WERI-Rb-1 (cell line): ENCODE data around the gene TNFRSF1B.

Source experiments
- DNase-seq: peaks from one replicate; pipeline ENCODE4 v3.0.0-alpha.2; 2020
- H3K27ac ChIP-seq: fragments of 250-450 bp; sonication (Bioruptor Pico); 2 replicates; pipeline ENCODE4 v1.5.1; 2020; ENCODE audit warnings: mild to moderate bottlenecking, moderate library complexity
- H3K27me3 ChIP-seq: fragments of 250-450 bp; sonication (Bioruptor Pico); 2 replicates; pipeline ENCODE4 v1.5.1; 2021; ENCODE audit warnings: mild to moderate bottlenecking, low read depth, moderate library complexity; ENCODE audit not compliant: insufficient read depth, severe bottlenecking
- H3K36me3 ChIP-seq: fragments of 250-450 bp; sonication (Bioruptor Pico); 2 replicates; pipeline ENCODE4 v1.5.1; 2020; ENCODE audit warnings: mild to moderate bottlenecking, moderate library complexity
- H3K4me3 ChIP-seq: 2 replicates; pipeline ENCODE4 v1.5.1; 2011; ENCODE audit warnings: low read depth, mild to moderate bottlenecking, control low read depth, low read length
- H3K9me3 ChIP-seq: fragments of 250-450 bp; sonication (Bioruptor Pico); 2 replicates; pipeline ENCODE4 v1.5.1; 2021; ENCODE audit warnings: mild to moderate bottlenecking, moderate library complexity; ENCODE audit not compliant: severe bottlenecking
- TF ChIP-seq, protein P1 (sequence below): IDR thresholded peaks from 2 replicates; pipeline ENCODE4 v1.5.1; 2011; ENCODE audit warnings: low read depth, mild to moderate bottlenecking, control low read depth, inconsistent platforms, low read length

TNFRSF1B gene

DNA sequence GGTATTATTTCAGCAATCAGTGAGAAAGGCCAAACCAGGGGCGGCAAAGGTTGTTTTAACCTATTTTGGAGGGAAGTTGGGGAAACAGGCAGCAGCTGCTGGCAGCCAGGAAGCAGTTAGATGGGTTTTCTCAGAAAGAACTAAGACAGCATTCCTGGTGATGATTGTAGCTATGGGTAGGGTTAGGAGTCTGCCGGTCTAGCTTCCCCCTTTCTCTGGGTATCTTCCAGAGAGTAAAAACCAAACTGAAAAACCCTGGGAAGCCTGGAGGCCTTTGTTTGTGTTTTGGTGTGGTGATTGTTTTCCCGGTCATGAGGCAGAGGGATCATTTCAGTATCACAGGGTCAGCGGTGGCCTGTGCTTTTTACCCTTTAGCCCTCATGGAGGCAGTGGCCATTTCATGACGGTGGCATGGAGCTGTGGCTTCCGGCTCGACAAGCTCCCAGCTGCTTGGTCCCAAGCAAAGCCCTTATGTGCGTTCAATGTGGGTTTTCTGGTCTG is 19.5 kb upstream of the TNFRSF1B start:
- H3K36me3 ChIP-seq: no peaks in the 10 kb centered on the region
- H3K27ac ChIP-seq: no peak overlapping the region
- H3K9me3 ChIP-seq: no peaks in the 10 kb centered on the region
- H3K27me3 ChIP-seq: peaks cover 1% of the 10 kb centered on the region
- DNase-seq: no peak
- no peak overlapping the region for H3K4me3 ChIP-seq
- TF ChIP-seq, protein P1, sequence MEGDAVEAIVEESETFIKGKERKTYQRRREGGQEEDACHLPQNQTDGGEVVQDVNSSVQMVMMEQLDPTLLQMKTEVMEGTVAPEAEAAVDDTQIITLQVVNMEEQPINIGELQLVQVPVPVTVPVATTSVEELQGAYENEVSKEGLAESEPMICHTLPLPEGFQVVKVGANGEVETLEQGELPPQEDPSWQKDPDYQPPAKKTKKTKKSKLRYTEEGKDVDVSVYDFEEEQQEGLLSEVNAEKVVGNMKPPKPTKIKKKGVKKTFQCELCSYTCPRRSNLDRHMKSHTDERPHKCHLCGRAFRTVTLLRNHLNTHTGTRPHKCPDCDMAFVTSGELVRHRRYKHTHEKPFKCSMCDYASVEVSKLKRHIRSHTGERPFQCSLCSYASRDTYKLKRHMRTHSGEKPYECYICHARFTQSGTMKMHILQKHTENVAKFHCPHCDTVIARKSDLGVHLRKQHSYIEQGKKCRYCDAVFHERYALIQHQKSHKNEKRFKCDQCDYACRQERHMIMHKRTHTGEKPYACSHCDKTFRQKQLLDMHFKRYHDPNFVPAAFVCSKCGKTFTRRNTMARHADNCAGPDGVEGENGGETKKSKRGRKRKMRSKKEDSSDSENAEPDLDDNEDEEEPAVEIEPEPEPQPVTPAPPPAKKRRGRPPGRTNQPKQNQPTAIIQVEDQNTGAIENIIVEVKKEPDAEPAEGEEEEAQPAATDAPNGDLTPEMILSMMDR: no peak

DNA sequence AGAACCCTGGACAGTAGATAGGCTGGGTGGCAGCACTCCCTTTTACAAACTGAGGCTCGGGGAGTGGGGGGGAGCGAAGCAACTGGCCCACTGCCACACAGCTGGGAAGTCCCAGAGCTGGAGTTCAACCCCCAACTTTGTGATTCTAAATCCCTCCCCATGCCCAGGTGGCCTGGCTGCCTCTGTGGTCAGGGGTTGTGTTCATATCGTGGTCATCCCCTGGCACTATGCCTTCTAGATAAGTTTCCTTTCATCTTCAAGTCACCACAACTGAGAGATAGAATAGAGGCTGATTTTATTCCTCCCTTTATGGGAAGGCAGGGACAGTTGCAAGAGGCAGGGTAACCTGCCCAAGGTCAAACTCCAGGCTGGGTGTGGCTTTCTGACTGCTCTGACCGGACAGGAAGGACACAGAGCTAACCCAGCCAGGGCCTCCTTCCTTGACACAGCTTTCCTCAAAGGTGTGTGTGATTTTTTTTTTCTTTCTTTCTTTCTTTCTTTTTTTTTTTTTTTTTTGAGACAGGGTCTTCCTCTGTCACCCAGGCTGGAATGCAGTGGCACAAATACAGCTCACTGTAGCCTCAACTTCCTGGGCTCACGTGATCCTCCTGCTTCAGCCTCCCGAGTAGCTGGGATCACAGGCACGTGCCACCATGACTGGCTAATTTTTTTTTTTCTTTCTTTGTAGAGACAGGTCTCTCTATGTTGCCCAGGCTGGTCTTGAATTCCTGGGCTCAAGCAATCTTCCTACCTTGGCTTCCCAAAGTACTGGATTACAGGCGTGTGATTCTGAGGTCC is 18.4 kb upstream of the TNFRSF1B start:
- no peak for DNase-seq

DNA sequence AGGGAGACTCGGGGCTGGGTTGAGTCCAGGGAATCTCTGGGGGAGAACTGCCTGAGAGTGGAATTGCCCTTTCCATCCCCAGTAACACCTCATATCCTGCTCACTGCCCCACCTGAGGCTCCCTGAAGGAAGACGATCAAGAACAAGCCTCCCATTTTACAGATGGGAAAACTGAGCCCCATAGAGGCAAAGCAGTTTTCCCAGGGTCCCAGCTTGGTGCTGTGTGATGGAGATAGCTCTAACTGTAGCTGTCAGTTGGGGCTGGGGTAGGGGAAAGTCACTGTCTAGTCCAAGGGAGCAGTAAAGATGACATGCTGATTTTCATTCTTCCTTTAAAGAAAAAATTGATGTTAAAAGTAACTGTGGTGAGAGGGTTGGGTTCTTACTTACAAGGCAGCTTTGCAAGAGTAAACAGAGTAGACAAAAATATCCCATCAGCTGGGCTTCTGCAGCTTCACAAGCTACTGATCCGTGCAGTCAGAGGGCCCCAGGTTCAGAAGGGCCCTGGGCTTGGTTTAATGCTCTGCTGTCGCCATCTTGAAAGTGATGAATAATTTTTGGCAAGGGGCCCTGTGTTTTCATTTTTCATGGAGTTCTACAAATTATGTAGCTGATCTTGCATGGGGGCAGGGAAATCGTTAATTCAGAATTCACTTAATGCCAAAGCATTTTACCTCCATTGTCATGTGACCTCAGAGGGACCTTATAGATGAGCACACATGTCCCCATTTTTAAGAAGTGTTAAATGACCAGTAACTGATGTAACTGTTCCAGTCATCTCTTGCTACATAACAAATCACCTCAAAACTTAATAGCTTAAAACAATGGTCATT is 17.6 kb upstream of the TNFRSF1B start:
- no peak for DNase-seq
- H3K27ac ChIP-seq: no peak overlapping the region
- TF ChIP-seq, protein P1: no peak
- no peaks in the 10 kb centered on the region for H3K9me3 ChIP-seq
- no peaks in the 10 kb centered on the region for H3K36me3 ChIP-seq
- no peak overlapping the region for H3K4me3 ChIP-seq
- H3K27me3 ChIP-seq: peaks cover 3% of the 10 kb centered on the region

More for the DNA sequence above, 18.4 kb upstream of the TNFRSF1B start:
- H3K36me3 ChIP-seq: no peaks in the 10 kb centered on the region
- H3K4me3 ChIP-seq: no peak overlapping the region
- peaks cover 3% of the 10 kb centered on the region for H3K27me3 ChIP-seq
- TF ChIP-seq, protein P1: no peak
- H3K27ac ChIP-seq: no peak overlapping the region
- no peaks in the 10 kb centered on the region for H3K9me3 ChIP-seq

DNA sequence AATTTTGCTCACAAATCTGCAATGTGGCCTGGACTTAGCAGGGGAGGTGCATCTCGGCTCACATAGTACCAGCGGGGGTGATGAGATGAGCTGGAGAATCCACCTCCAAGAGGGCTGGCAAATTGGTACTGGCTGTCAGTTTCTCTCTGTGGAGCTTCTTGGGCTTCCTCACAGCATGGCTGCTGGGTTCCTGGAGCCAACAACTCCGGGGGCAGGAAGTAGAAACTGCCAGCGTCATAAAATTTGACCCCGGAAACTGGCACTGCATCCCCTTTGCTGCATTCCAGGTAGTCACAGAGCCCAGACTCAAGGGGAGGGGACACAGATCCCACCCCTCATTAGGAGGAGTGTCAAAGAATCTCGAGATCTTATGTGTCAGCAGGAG is 17.0 kb upstream of the TNFRSF1B start:
- no peak overlapping the region for H3K27ac ChIP-seq
- TF ChIP-seq, protein P1: no peak
- no peak overlapping the region for H3K4me3 ChIP-seq
- no peak for DNase-seq
- H3K9me3 ChIP-seq: no peaks in the 10 kb centered on the region
- H3K36me3 ChIP-seq: no peaks in the 10 kb centered on the region
- H3K27me3 ChIP-seq: peaks cover 3% of the 10 kb centered on the region

DNA sequence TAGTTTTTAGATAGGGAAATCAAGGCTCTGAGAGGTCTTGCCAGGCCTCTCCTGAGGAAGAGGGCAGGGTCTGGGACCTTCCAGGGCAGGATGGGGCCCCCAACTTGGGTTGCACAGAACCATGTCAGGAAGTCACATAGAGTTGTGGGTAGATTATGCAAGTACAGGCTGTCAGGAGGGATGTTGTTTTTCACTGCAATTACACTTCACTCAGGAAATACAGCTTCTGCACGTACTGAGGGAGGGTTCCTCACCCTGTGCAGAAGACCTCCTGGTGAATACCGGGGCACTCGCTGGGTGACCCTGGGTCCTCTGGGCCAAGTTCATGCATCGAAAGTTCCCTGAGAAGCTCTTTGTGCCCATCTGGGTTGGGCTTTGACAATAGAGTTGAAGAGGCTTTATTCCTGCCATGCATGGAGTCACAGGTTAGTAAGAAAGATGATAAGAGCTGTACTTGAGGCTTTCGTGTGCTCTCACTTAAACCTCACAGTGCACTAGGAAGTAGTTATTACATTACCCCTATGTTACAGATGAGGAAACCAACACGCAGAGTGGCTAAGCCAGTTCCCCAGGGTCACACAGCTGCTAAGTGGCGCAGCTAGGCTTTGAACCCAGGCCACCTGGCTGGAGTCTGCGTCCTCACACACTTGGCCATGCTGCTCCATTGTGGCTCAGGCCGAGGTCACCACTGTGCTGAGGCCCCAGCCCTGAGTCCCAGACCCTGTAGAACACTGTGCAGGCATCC is 16.2 kb upstream of the TNFRSF1B start:
- H3K9me3 ChIP-seq: no peaks in the 10 kb centered on the region
- H3K36me3 ChIP-seq: no peaks in the 10 kb centered on the region
- no peak overlapping the region for H3K27ac ChIP-seq
- TF ChIP-seq, protein P1: no peak
- no peak overlapping the region for H3K4me3 ChIP-seq
- DNase-seq: no peak
- peaks cover 3% of the 10 kb centered on the region for H3K27me3 ChIP-seq
